Measurements from ENCODE around the gene CADM1.

CADM1 gene

DNA sequence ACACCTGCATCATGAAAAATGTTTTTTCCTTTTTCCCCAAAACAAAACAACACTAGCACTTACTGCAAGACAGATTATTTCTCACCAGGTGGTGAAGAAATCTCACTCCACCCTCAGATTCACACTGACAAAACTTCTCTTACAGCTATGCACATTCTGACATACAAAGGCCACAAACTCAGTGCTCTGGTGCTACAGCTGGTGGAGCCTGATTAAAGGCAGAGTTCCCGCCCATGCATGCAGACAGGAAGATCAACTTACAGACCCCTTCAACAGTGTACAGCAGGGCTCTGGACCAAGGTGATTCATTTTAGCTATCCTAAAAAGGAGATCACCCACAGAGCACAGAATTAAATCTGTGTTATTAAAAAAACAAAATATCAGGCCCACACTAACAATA is 112.6 kb downstream of the CADM1 start:
- TF ChIP-seq FOXP2 (optimal IDR thresholded peaks at IDR 0.05; ENCODE audit: borderline replicate concordance, extremely low read depth, extremely low read length, insufficient read depth): no peak
- TF ChIP-seq, protein P1, sequence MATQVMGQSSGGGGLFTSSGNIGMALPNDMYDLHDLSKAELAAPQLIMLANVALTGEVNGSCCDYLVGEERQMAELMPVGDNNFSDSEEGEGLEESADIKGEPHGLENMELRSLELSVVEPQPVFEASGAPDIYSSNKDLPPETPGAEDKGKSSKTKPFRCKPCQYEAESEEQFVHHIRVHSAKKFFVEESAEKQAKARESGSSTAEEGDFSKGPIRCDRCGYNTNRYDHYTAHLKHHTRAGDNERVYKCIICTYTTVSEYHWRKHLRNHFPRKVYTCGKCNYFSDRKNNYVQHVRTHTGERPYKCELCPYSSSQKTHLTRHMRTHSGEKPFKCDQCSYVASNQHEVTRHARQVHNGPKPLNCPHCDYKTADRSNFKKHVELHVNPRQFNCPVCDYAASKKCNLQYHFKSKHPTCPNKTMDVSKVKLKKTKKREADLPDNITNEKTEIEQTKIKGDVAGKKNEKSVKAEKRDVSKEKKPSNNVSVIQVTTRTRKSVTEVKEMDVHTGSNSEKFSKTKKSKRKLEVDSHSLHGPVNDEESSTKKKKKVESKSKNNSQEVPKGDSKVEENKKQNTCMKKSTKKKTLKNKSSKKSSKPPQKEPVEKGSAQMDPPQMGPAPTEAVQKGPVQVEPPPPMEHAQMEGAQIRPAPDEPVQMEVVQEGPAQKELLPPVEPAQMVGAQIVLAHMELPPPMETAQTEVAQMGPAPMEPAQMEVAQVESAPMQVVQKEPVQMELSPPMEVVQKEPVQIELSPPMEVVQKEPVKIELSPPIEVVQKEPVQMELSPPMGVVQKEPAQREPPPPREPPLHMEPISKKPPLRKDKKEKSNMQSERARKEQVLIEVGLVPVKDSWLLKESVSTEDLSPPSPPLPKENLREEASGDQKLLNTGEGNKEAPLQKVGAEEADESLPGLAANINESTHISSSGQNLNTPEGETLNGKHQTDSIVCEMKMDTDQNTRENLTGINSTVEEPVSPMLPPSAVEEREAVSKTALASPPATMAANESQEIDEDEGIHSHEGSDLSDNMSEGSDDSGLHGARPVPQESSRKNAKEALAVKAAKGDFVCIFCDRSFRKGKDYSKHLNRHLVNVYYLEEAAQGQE (IDR thresholded peaks at IDR 0.05; ENCODE audit: insufficient read depth in 1 of 2, low read depth in 2 of 2, low read length in 2 of 2): no peak
- no peak for TF ChIP-seq SIN3A (IDR thresholded peaks at IDR 0.05; ENCODE audit: borderline replicate concordance, insufficient read depth, low read length)
- TF ChIP-seq POLR2AphosphoS5 (IDR thresholded peaks at IDR 0.05; ENCODE audit: low read depth, low read length): no peak
- TF ChIP-seq TAF1 (IDR thresholded peaks at IDR 0.05; ENCODE audit: borderline replicate concordance, insufficient read depth, low read length): no peak

DNA sequence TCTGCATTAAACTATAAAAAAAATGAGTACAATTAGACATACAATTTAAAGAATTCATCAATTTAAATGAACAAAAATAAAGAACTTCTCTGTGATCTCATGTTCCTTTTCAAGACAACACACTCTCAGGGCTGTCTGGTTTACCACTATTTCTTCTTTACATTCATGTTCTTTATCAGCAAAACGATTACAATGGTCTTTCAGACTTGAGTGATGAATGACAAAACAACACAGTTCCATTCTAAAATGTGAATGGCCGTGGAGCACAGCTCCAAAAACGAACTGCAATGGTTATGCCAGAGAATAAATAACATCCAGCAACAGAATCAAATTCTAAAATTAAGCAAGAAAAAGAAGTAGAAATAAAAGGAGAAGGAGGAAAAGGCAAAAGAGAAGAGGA is 113.1 kb downstream of the CADM1 start:
- TF ChIP-seq TAF1 (IDR thresholded peaks at IDR 0.05; ENCODE audit: borderline replicate concordance, insufficient read depth, low read length) (no peak), POLR2AphosphoS5 (IDR thresholded peaks at IDR 0.05; ENCODE audit: low read depth, low read length) (no peak), SIN3A (IDR thresholded peaks at IDR 0.05; ENCODE audit: borderline replicate concordance, insufficient read depth, low read length) (no peak), FOXP2 (optimal IDR thresholded peaks at IDR 0.05; ENCODE audit: borderline replicate concordance, extremely low read depth, extremely low read length, insufficient read depth) (no peak)
- TF ChIP-seq, protein P1 (IDR thresholded peaks at IDR 0.05; ENCODE audit: insufficient read depth in 1 of 2, low read depth in 2 of 2, low read length in 2 of 2): no peak

- TF ChIP-seq SIN3A (IDR thresholded peaks at IDR 0.05; ENCODE audit: borderline replicate concordance, insufficient read depth, low read length) (no peak), POLR2AphosphoS5 (IDR thresholded peaks at IDR 0.05; ENCODE audit: low read depth, low read length) (no peak), FOXP2 (optimal IDR thresholded peaks at IDR 0.05; ENCODE audit: borderline replicate concordance, extremely low read depth, extremely low read length, insufficient read depth) (no peak), TAF1 (IDR thresholded peaks at IDR 0.05; ENCODE audit: borderline replicate concordance, insufficient read depth, low read length) (no peak)
- TF ChIP-seq, protein P1 (IDR thresholded peaks at IDR 0.05; ENCODE audit: insufficient read depth in 1 of 2, low read depth in 2 of 2, low read length in 2 of 2): no peak
Measured at GRCh38 chr11:115390441-115390840, 113.8 kb downstream of the CADM1 start.

DNA sequence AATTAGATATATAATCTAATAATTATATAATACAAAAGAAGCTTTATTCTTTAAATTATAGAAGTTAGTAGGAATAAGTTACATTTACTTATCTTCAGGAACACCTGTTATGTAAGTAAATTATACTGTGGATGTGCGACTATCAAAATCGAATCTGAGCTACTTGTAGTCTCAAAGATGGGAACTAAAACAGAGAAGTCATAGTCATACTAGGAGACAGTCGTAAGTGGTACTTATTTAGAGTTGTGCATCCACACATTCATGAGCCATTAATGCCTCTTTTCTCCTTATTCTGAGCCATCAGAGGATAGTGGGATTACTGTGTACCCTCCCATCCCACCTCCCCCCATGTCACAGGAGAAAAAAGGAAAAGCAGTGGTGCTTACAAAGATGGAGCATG is 114.4 kb downstream of the CADM1 start:
- TF ChIP-seq POLR2AphosphoS5 (IDR thresholded peaks at IDR 0.05; ENCODE audit: low read depth, low read length) (no peak), SIN3A (IDR thresholded peaks at IDR 0.05; ENCODE audit: borderline replicate concordance, insufficient read depth, low read length) (no peak), TAF1 (IDR thresholded peaks at IDR 0.05; ENCODE audit: borderline replicate concordance, insufficient read depth, low read length) (no peak), FOXP2 (optimal IDR thresholded peaks at IDR 0.05; ENCODE audit: borderline replicate concordance, extremely low read depth, extremely low read length, insufficient read depth) (no peak)
- TF ChIP-seq, protein P1 (IDR thresholded peaks at IDR 0.05; ENCODE audit: insufficient read depth in 1 of 2, low read depth in 2 of 2, low read length in 2 of 2): no peak

DNA sequence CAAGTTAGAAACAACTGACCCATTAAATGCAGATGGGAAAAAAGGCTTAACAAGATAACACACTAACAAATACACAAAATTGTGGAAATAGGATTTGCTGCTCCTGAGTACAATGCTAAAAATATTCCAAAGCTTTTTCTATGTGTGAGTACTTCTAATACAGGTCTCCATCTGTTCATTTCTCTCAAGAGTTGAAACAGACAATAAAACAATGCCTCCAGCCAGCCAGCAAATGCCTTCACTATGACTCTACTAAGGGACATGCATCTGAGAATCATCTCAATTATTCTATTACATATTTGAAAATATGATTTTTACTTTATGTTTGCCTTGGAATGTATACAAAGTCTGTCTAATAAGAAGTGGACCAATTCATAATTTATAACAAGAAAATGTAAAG is 119.0 kb downstream of the CADM1 start:
- TF ChIP-seq FOXP2 (optimal IDR thresholded peaks at IDR 0.05; ENCODE audit: borderline replicate concordance, extremely low read depth, extremely low read length, insufficient read depth): no peak
- TF ChIP-seq SIN3A (IDR thresholded peaks at IDR 0.05; ENCODE audit: borderline replicate concordance, insufficient read depth, low read length): no peak
- TF ChIP-seq POLR2AphosphoS5 (IDR thresholded peaks at IDR 0.05; ENCODE audit: low read depth, low read length): no peak
- TF ChIP-seq, protein P1 (IDR thresholded peaks at IDR 0.05; ENCODE audit: insufficient read depth in 1 of 2, low read depth in 2 of 2, low read length in 2 of 2): no peak
- TF ChIP-seq TAF1 (IDR thresholded peaks at IDR 0.05; ENCODE audit: borderline replicate concordance, insufficient read depth, low read length): no peak

All from PFSK-1 (cell line).